ENCODE measurements around the gene RAB3A.

DNA sequence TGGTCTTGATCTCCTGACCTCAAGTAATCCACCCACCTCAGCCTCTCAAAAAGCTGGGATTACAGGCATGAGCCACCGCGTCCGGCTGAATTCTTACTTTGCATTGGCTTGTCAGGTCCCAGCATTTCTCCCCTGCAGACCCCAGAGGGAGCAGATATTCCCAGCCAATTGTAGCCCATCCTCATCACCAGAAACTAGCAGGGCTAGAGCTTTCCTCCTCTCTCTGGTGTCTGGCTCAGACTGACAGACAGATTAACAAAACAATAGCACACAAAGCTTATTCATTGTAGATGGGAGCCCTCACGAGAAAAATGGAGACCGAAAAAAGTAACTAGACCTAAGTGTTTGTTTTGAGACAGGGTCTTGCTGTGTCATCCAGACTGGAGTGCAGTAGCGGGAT lies 18.3 kb downstream of the RAB3A start:
- TF ChIP-seq, protein P1, sequence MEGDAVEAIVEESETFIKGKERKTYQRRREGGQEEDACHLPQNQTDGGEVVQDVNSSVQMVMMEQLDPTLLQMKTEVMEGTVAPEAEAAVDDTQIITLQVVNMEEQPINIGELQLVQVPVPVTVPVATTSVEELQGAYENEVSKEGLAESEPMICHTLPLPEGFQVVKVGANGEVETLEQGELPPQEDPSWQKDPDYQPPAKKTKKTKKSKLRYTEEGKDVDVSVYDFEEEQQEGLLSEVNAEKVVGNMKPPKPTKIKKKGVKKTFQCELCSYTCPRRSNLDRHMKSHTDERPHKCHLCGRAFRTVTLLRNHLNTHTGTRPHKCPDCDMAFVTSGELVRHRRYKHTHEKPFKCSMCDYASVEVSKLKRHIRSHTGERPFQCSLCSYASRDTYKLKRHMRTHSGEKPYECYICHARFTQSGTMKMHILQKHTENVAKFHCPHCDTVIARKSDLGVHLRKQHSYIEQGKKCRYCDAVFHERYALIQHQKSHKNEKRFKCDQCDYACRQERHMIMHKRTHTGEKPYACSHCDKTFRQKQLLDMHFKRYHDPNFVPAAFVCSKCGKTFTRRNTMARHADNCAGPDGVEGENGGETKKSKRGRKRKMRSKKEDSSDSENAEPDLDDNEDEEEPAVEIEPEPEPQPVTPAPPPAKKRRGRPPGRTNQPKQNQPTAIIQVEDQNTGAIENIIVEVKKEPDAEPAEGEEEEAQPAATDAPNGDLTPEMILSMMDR (IDR thresholded peaks at IDR 0.05): no peak
- no peak for TF ChIP-seq POLR2A (IDR thresholded peaks at IDR 0.05)
